Measurements from ENCODE around the gene SPRR4. TPM values are rescaled to one million over a fixed set of nuclear protein-coding genes. Genes with fewer than 3 reads are reported as not detected.

SPRR4 gene
- total and polyA plus RNA-seq, 12 donors, result not detected

- ATAC-seq (no peak), DNase-seq (no peak)
- Histone ChIP-seq H3K27ac (no peak overlapping the region), H3K36me3 (no peaks in the 10 kb centered on the region), H3K4me1 (no peaks in the 10 kb centered on the region), H3K9me3 (peaks cover 0 to 16% (median 3%) of the 10 kb centered on the region in 11 donors), H3K4me3 (no peak overlapping the region), H3K27me3 (no peaks in the 10 kb centered on the region)
- 17 to 24% methylated on average over 5 of the region's 5 CpGs for WGBS, 2 donors
- intact Hi-C loops (cut with DNase I), result no loop called here
- TF ChIP-seq CTCF (IDR thresholded peaks at IDR 0.05), result no peak
Measured at GRCh38 chr1:152996633-152997400, 26.4 kb downstream of the SPRR4 start.

GRCh38 chr1:152997901-152998300 lies 27.5 kb downstream of the SPRR4 start:
- WGBS, 2 donors, result 46% methylated on average over 7 of the region's 7 CpGs
- H3K4me3 ChIP-seq, result no peak overlapping the region
- TF ChIP-seq CTCF (IDR thresholded peaks at IDR 0.05), result no peak
- H3K36me3 ChIP-seq, result no peaks in the 10 kb centered on the region
- no peak for DNase-seq
- no peaks in the 10 kb centered on the region for H3K27me3 ChIP-seq
- intact Hi-C loops (cut with DNase I), result no loop called here
- peaks cover 0 to 16% (median 3%) of the 10 kb centered on the region in 11 donors for H3K9me3 ChIP-seq
- no peak overlapping the region for H3K27ac ChIP-seq
- H3K4me1 ChIP-seq, result no peaks in the 10 kb centered on the region
- no peak for ATAC-seq

- Histone ChIP-seq H3K9me3 (peaks cover 0 to 16% (median 3%) of the 10 kb centered on the region in 11 donors), H3K36me3 (no peaks in the 10 kb centered on the region), H3K4me3 (no peak overlapping the region), H3K27ac (no peak overlapping the region), H3K4me1 (no peaks in the 10 kb centered on the region), H3K27me3 (no peaks in the 10 kb centered on the region)
- intact Hi-C loops (cut with DNase I), result no loop called here
- ATAC-seq, result no peak
- no peak for TF ChIP-seq CTCF (IDR thresholded peaks at IDR 0.05)
- no peak for DNase-seq
- 70 to 76% methylated on average over 4 of the region's 4 CpGs for WGBS, 2 donors
Measured at GRCh38 chr1:152998476-152998875, 28.0 kb downstream of the SPRR4 start.

- WGBS, 2 donors, result 68 to 72% methylated on average over 6 of the region's 6 CpGs
- Histone ChIP-seq H3K4me1 (no peaks in the 10 kb centered on the region), H3K9me3 (peaks cover 0 to 14% (median 3%) of the 10 kb centered on the region in 11 donors), H3K27ac (no peak overlapping the region), H3K27me3 (no peaks in the 10 kb centered on the region), H3K36me3 (no peaks in the 10 kb centered on the region), H3K4me3 (no peak overlapping the region)
- intact Hi-C loops (cut with DNase I), result no loop called here
- ATAC-seq (no peak), DNase-seq (no peak)
- no peak for TF ChIP-seq CTCF (IDR thresholded peaks at IDR 0.05)
Measured at GRCh38 chr1:152999818-153000217, 29.4 kb downstream of the SPRR4 start.

All from heart right ventricle (tissue), 16 donors.